Coronary artery (tissue), 2 donors: ENCODE data around the gene SPAAR.
A peak's percentile ranks its signal among the peaks of the same experiment; 100 is the strongest.
"Not testable (repeated sequence)": the region's sequence is repeated elsewhere in the genome, so short reads cannot be mapped to it uniquely, and the experiment has no call there.

ENCODE experiments used
- DNase-seq: peaks from one replicate; pipeline ENCODE4 v3.0.0-alpha.2; 2017; ENCODE audit warnings: low spot score
- H3K27ac ChIP-seq, 2 donors: fragments of 200-600 bp; sonication (generic); one replicate each; pipeline ENCODE4 v1.5.1; 2016 to 2019
- H3K4me3 ChIP-seq: fragments of 200-600 bp; sonication (generic); 2 replicates; pipeline ENCODE4 v1.5.1; 2016; ENCODE audit warnings: mild to moderate bottlenecking, moderate library complexity
- TF ChIP-seq, protein P1 (sequence below): fragments of 200-600 bp; sonication (generic); IDR thresholded peaks from one replicate; pipeline ENCODE4 v1.5.1; 2019; ENCODE audit warnings: antibody characterized with exemption

SPAAR gene

GRCh38 chr9:35891646-35892045, 17.6 kb upstream of the SPAAR start:
- DNase-seq, result no peak
- H3K27ac ChIP-seq, result no peak overlapping the region
- TF ChIP-seq, protein P1, sequence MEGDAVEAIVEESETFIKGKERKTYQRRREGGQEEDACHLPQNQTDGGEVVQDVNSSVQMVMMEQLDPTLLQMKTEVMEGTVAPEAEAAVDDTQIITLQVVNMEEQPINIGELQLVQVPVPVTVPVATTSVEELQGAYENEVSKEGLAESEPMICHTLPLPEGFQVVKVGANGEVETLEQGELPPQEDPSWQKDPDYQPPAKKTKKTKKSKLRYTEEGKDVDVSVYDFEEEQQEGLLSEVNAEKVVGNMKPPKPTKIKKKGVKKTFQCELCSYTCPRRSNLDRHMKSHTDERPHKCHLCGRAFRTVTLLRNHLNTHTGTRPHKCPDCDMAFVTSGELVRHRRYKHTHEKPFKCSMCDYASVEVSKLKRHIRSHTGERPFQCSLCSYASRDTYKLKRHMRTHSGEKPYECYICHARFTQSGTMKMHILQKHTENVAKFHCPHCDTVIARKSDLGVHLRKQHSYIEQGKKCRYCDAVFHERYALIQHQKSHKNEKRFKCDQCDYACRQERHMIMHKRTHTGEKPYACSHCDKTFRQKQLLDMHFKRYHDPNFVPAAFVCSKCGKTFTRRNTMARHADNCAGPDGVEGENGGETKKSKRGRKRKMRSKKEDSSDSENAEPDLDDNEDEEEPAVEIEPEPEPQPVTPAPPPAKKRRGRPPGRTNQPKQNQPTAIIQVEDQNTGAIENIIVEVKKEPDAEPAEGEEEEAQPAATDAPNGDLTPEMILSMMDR, result no peak
- H3K4me3 ChIP-seq, result no peak overlapping the region

DNA sequence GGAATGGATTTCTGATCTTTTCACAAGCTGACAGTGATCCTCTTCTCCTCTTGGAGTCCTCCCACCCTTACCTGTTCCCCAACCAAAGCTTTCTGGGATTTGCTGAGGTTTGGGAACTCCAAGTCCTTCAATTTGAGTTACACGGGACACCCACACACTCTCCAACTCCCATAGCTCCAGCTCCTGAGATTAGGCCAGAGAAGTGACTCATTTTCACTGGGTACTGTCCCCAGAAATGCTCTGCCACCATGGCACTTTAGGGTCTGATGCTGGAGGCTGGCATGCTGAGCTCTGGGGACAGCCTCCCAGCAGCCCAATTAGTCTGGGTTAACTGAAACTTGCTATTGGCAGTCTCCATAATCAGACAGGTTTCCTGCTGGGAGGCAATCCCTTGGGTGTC, 17.2 kb upstream of the SPAAR start:
- H3K4me3 ChIP-seq, result no peak overlapping the region
- H3K27ac ChIP-seq, result no peak overlapping the region
- TF ChIP-seq, protein P1, result no peak
- DNase-seq, result no peak

DNA sequence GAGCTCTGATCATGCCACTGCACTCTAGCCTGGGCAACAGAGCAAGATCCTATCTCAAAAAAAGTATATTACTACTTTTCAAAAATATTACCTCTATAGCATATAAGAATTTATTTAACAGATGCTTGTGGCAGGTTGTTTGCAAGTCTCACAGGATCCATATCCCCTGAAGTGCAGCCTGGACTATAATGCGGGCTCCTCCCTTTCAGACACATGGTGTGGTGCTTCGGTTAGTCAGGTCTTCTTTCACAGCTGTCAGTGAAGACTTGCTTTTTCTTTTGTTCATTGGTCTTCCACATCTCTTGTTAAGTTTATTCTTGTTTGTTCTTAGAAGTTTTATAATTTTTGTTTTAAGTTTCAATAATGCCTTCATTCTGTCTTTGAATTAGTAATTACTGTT, 12.7 kb upstream of the SPAAR start:
- no peak overlapping the region for H3K4me3 ChIP-seq
- no peak for DNase-seq
- H3K27ac ChIP-seq, result no peak overlapping the region
- TF ChIP-seq, protein P1, result no peak

DNA sequence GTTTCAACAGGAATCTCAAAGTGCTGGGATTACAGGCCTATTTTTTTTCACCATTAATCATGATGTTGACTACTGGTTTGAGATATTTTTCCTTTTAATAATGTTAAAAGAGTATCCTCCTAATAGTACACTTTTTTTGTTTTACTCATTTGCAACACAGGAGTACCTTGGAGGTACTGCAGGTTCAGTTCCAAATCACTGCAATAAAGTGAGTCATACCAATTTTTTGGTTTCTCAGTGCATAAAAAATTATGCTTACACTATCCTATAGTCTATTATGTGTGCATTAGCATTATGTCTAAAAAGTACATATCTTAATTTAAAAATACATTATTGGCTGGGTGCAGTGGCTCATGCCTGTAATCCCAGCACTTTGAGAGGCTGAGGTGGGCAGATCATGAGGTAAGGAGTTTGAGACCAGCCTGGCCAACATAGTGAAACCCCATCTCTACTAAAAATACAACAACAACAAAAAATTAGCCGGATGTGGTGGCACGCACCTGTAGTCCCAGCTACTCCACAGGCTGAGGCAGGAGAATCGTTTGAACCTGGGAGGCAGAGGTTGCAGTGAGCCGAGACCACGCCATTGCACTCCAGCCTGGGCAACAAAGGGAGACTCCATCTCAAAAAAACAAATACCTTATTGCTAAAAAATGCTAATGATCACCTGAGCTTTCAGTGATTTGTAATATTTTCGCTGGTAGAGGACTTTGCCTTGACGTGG, 11.8 kb upstream of the SPAAR start:
- DNase-seq, H3K27ac ChIP-seq, H3K4me3 ChIP-seq: not testable (repeated sequence)

- DNase-seq, result no peak
- TF ChIP-seq, protein P1, result no peak
- Histone ChIP-seq H3K4me3 (no peak overlapping the region), H3K27ac (no peak overlapping the region)
Observed at GRCh38 chr9:35898337-35898736, 11.0 kb upstream of the SPAAR start.

- Histone ChIP-seq H3K4me3 (no peak overlapping the region), H3K27ac (no peak overlapping the region)
- no peak for DNase-seq
- TF ChIP-seq, protein P1, result no peak
Observed at GRCh38 chr9:35899021-35899420, 10.3 kb upstream of the SPAAR start.

DNA sequence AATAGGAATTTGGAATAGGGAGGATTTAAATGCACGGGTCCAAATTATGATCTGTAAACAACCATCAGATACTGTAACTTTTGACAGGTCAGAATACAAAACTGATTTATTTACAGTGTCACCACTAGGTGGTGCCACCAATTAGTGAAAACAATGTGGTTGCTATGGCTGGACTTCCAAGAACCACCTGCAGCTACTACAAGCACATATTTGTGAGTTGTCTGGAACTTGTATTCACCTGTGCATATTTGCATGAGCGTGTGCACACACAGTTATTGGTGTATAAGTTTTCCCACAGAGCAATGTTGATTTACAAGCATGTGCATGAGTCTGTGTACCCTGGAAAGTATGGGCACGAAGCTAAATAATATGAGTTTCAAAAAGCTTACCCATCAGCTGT, 6.2 kb upstream of the SPAAR start:
- TF ChIP-seq, protein P1, result peak; percentile 57
- H3K4me3 ChIP-seq, result no peak overlapping the region
- no peak for DNase-seq
- no peak overlapping the region for H3K27ac ChIP-seq
